AG09309 (cell line): ENCODE data around the gene PLTP.

ENCODE experiments used
- DNase-seq: peaks from one replicate; pipeline ENCODE4 v3.0.0-alpha.2; 2010; ENCODE audit warnings: low read depth
- H3K4me3 ChIP-seq: 2 replicates; pipeline ENCODE4 v1.5.1; 2011; ENCODE audit warnings: mild to moderate bottlenecking, low read depth, low read length, moderate library complexity; ENCODE audit not compliant: control insufficient read depth
- CTCF ChIP-seq: IDR thresholded peaks from 2 replicates; pipeline ENCODE4 v1.5.1; 2011; ENCODE audit warnings: mild to moderate bottlenecking, low read depth, low read length, inconsistent platforms; ENCODE audit not compliant: insufficient read depth, control insufficient read depth; ENCODE audit errors: missing control alignments

The PLTP gene

DNA sequence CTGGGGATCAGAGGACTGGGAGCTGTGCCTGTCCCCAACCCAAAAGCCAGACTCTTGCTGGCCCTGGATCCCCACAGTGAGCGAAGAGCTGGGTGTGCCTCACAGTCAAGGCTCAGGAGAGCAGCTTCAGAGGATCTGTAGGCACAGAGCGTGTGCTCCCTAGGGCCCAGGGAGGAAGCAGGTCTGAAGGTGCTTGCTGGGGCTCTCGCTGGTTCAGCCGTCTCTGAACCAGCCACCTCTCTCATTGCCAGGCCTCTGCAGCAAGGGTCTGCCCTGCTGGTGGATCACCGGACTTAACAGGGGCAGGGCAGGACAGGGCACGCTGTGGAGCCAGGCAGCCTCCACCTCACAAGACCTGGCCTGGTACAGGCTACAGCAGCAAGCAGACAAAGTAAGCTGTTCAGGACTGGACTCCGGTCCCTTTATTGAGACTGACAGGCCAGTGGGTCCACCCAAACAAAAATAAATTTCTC is 36.3 kb upstream of the PLTP start:
- H3K4me3 ChIP-seq, result no peak overlapping the region
- TF ChIP-seq CTCF, result no peak
- DNase-seq, result no peak

DNA sequence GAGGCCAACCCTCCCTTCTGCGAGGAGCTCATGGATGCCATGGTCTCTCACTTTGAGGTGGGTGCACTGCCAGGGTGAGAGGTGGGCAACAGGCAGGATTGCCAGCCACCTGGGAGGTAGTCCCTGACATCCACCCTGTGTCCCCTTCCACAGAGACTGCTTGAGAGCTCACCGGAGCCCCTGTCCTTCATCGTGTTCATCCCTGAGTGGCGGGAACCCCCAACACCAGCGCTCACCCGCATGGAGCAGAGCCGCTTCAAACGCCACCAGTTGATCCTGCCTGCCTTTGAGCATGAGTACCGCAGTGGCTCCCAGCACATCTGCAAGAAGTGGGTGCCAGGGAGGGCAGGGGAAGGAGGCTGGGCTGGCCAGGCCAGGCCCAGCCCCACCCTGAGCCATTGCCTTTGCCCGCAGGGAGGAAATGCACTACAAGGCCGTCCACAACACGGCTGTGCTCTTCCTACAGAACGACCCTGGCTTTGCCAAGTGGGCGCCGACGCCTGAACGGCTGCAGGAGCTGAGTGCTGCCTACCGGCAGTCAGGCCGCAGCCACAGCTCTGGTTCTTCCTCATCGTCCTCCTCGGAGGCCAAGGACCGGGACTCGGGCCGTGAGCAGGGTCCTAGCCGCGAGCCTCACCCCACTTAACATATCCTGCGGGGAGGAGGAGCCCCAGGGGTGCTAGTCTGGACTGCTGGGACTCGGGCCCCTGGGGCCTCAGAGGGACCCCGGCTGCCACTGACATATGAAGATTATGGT is 35.3 kb upstream of the PLTP start:
- H3K4me3 ChIP-seq, result no peak overlapping the region
- no peak for TF ChIP-seq CTCF
- no peak for DNase-seq

DNA sequence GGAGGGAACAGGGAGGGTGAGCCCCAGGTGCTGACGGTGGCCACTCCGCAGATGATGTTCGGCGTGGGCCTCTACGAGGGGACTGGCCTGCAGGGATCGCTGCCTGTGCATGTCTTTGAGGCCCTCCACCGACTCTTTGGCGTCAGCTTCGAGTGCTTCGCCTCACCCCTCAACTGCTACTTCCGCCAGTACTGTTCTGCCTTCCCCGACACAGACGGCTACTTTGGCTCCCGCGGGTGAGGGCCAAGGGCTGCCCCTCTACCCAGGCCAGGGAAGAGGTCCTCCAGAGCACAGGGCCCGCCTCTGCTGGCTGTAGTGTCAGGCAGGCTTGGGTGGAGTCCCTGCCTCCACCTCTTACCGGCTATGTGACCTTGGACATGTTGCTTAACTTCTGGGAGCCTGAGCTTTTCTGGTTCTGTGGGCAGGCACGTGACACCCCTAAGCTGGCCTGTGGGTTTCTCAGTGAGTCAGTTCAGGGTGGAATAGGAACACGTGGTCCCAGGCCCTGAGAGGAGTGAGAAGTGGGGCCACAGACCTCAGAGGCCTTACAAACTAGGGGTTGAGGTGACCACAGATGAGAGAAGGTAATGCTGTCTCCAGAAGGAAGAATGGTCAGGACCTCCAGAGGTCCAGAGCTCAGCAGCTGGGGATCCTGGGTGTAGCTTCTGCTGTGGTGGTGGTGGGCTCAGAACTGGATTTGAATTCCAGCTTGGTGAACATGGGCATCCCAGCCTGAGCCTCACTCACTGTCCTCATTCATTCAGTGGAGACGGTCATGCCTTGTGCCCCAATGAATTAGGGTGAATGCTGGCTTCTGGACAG is 34.4 kb upstream of the PLTP start:
- no peak overlapping the region for H3K4me3 ChIP-seq
- no peak for TF ChIP-seq CTCF
- no peak for DNase-seq

GRCh38 chr20:45945678-45946148 is 33.8 kb upstream of the PLTP start:
- DNase-seq, result no peak
- no peak for TF ChIP-seq CTCF
- H3K4me3 ChIP-seq, result no peak overlapping the region

- DNase-seq, result no peak
- no peak overlapping the region for H3K4me3 ChIP-seq
- TF ChIP-seq CTCF, result no peak
These were observed 33.2 kb upstream of the PLTP start for GRCh38 chr20:45944965-45945677.

GRCh38 chr20:45944151-45944964 is 32.4 kb upstream of the PLTP start:
- no peak for DNase-seq
- no peak overlapping the region for H3K4me3 ChIP-seq
- TF ChIP-seq CTCF, result no peak
